AG09309 (cell line): ENCODE data around the gene NCKAP5L.

Experiments
- DNase-seq: peaks from one replicate; pipeline ENCODE4 v3.0.0-alpha.2; 2010; ENCODE audit warnings: low read depth
- H3K4me3 ChIP-seq: 2 replicates; pipeline ENCODE4 v1.5.1; 2011; ENCODE audit warnings: mild to moderate bottlenecking, low read depth, low read length, moderate library complexity; ENCODE audit not compliant: control insufficient read depth
- TF ChIP-seq, protein P1 (sequence below): IDR thresholded peaks from 2 replicates; pipeline ENCODE4 v1.5.1; 2011; ENCODE audit warnings: mild to moderate bottlenecking, low read depth, low read length, inconsistent platforms; ENCODE audit not compliant: insufficient read depth, control insufficient read depth; ENCODE audit errors: missing control alignments

NCKAP5L gene

DNA sequence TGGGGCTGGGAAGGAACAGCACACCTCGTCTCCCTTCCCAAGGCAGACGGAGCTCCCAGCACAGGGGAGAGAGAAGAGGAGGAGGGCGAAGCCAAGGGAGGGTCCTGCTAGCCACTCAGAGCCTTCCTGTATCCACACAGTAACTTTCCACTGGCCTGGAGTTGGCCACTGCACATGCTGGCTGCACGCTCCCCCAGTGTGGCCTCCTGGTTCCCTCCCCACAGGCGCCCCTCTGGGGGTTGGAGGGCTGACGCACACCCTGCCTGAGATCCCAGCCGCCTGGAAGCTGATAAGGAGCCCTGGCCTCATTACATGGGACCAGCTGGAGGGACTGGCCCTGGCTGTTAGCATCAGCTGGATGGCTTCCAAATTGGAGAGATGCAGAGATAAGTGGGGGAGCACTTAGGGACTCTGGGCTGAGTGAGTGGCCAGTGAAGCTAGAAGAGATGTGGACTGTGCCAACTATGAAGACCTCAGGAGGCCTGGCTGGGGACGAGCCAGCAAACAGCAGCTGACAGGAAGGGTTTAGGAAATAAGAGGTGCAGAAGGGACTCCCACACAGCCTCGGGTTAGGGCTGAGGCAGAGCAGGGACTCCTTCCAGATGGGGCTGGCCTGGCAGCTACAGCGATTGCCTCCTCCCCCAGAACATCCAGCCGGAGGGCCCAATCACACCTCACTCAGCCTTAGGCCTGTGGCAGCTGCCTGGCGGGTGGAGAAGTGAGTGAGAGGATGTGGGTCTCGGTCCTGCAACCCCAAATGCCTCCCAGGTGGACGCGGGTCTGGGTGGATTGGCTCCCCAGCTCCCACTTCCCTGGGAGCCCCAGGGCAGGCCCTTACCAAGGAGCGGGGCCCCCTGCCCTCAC is 41.0 kb upstream of the NCKAP5L start:
- no peak overlapping the region for H3K4me3 ChIP-seq
- TF ChIP-seq, protein P1, sequence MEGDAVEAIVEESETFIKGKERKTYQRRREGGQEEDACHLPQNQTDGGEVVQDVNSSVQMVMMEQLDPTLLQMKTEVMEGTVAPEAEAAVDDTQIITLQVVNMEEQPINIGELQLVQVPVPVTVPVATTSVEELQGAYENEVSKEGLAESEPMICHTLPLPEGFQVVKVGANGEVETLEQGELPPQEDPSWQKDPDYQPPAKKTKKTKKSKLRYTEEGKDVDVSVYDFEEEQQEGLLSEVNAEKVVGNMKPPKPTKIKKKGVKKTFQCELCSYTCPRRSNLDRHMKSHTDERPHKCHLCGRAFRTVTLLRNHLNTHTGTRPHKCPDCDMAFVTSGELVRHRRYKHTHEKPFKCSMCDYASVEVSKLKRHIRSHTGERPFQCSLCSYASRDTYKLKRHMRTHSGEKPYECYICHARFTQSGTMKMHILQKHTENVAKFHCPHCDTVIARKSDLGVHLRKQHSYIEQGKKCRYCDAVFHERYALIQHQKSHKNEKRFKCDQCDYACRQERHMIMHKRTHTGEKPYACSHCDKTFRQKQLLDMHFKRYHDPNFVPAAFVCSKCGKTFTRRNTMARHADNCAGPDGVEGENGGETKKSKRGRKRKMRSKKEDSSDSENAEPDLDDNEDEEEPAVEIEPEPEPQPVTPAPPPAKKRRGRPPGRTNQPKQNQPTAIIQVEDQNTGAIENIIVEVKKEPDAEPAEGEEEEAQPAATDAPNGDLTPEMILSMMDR: no peak
- DNase-seq: peak; percentile 87

DNA sequence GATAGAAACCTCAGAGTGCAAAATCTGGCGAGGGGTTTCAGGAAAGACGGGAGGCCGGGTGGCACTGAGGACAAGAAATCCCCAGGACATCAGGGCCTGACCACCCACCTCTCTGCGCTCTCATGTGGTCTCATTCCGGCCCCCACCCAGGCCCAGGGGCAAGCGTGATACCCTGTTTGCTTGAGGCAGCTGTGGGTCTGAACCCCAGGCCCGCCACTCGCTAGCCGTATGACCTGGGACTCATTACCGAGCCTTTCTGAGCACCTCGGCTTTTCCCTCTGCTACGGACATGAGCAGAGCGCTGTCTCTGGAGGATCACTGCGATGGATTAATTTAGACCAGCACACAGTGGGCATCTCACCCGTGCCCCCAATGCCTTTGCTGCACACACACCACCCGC is 40.2 kb upstream of the NCKAP5L start:
- H3K4me3 ChIP-seq: no peak overlapping the region
- DNase-seq: no peak
- TF ChIP-seq, protein P1: no peak

DNA sequence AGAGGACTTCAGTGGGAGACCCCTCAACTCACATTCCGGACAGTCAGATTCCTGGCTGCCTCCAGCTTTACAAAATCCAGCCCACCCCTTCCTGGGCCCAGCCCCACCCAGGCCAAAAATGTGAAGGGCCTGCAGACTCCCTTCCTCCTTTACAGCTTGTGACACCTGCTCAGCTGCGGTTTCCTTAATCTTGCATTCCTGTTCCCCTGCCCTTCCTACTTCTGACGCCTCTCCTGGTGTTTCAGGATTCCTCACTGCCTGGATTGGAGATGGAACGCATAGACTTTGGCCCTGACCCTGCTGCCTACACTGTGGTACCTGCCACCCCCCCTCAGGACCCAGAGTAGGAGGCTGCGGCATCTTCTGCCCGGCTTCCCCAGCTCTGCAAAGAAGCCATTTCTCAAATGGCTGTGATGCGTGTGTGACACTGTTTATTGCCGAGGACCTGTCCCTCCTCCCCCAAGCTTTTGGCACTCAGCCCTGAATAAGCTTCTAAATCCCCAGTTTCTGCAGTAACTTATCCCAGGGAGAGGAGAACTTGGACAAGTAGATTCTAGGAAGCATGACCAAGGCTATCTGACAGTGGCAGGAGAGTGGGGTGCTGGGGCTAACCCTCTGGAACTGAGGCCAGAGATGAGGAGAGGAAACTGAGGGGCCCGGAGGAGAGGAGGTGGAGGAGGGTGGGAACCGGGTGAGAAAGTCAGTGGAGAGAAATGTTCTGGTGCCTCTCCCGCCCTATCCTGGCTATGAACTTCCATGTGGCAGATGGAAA is 39.5 kb upstream of the NCKAP5L start:
- no peak for DNase-seq
- no peak overlapping the region for H3K4me3 ChIP-seq
- TF ChIP-seq, protein P1: no peak

DNA sequence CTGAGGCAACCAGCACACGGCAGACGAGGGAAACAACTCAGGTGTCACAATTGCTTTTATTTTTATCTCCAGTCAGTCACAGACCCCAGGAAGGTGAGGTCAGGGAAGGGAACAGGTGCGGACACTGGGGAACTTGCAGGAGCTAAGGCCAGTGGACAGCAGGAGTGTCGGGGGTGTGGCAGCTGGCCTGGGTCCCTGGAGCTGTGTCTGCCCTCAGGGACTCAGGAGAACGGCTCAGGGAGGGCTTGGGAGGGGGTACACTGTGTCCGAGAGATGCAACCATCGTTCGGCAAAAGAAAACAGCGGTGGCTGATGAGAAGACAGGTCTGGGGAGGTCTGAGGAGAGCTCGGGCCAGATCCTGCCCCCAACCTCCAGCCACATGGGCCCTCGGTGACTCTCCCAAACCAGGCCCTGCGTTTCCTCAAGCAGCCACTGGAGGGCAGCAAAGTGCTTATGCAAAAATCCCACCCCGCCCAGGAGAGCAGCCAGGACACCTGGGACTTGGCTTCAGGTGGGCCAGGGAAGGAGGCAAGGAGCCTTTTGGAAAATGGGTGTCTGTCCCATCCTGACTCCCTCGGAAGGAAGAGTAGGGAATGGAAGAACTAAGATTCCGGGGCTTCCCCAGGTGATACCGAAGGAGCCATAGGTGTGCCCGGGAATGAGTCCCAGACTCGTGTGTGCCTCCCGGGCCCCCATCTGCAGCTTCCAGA is 38.8 kb upstream of the NCKAP5L start:
- DNase-seq: no peak
- TF ChIP-seq, protein P1: peak; percentile 97
- H3K4me3 ChIP-seq: no peak overlapping the region

DNA sequence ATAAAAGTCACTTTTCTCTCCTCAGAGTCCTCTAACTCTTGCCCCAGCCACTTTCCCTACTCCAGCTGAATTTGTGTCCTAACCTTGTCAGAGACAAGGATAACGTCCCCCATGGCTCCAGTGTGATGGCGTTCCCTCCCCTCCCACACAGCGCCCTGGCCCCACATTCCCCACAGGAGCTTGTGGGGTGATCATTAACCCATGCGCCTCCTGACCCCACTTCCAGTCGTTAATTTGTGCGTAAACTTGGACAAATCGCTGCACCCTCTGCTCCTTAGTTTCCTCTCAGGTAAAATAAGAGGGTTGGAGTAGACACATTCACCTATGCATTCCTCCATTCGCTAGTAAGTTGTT is 37.5 kb upstream of the NCKAP5L start:
- no peak overlapping the region for H3K4me3 ChIP-seq
- no peak for DNase-seq
- TF ChIP-seq, protein P1: no peak

DNA sequence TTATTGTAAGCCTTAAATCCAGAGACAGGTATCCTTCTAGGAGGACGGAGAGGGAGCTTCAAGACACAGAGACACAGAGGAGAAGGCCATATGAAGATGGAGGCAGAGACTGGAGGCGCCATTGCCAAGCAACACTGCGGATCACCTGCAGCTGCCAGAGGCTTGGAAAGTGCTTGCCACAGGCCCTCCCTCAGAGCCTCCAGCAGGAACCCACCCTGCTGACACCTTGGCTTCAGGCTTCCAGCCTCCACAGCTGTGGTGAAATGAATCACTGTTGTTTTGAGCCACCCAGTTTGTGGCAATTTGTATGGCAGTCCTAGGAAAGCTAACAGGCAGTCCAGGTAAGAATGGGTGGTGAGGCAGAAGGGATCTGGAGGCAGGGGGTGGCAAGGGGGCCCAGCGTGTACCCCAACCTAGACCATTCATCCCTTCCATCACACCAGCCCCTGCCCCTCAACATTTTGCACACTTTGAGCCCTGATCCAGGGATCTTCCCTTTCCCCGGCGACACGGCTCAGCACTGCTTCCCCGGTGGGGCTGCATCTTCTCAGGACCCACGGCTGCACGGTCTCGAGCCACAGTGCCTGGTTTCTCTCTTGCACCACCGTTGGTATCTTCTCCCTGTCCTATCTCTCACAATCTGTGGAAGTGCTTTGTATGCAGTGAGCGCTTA is 37.0 kb upstream of the NCKAP5L start:
- TF ChIP-seq, protein P1: no peak
- no peak for DNase-seq

More for the DNA sequence above, 37.0 kb upstream of the NCKAP5L start:
- no peak overlapping the region for H3K4me3 ChIP-seq
